Psoas muscle (tissue), 8 donors: ENCODE measurements around the gene RPL35. TPM values are rescaled to one million over a fixed set of nuclear protein-coding genes. Genes with fewer than 3 reads are reported as not detected.

ENCODE experiments used
- ATAC-seq, 4 donors: fragments of 200-7000 bp; cut with Tn5 transposase; one replicate each; pipeline ENCODE4 v1.9.1; 2020; ENCODE audit warnings: moderate library complexity in 3 of 4, mild to moderate bottlenecking in 2 of 4
- DNase-seq, 2 donors: peaks; one replicate each; pipeline ENCODE4 v3.0.0-alpha.2; 2020
- H3K27ac ChIP-seq: fragments of 200-600 bp; one replicate; pipeline ENCODE4 v1.8.0; 2022
- H3K27me3 ChIP-seq, 3 donors: fragments of 200-600 bp in 1 of 3; one replicate each; pipeline versions ENCODE4 v1.6.1 to v1.8.0; 2013 to 2022; ENCODE audit warnings: low read length in 2 of 3, mild to moderate bottlenecking in 2 of 3, moderate library complexity in 1 of 3; ENCODE audit not compliant: insufficient read depth in 3 of 3
- H3K36me3 ChIP-seq, 2 donors: fragments of 200-600 bp in 1 of 2; one replicate each; pipeline versions ENCODE4 v1.6.1 to v1.8.0; 2013 to 2022; ENCODE audit warnings: low read depth in 1 of 2, mild to moderate bottlenecking in 1 of 2, moderate library complexity in 1 of 2; ENCODE audit not compliant: insufficient read depth in 1 of 2
- H3K4me1 ChIP-seq: fragments of 200-600 bp; one replicate; pipeline ENCODE4 v1.8.0; 2022
- H3K4me3 ChIP-seq: fragments of 200-600 bp; one replicate; pipeline ENCODE4 v1.8.0; 2022; ENCODE audit warnings: mild to moderate bottlenecking
- H3K9me3 ChIP-seq: fragments of 200-600 bp; one replicate; pipeline ENCODE4 v1.8.0; 2022
- WGBS, 3 donors: extraction: QIAGEN DNeasy Blood & Tissue Kit; methylation state at CpG; one replicate each; pipeline versions ENCODE4 v1.1.6 to v1.1.7; 2013; 5-methylcytosine and 5-hydroxymethylcytosine counted together
- intact Hi-C, 2 donors: fragments of 100-400 bp; cut with DNase I; formaldehyde crosslinking; loops; one replicate each; pipeline versions ENCODE4 v1.11.0 to v1.14.2; 2022
- polyA plus RNA-seq, 3 donors: library from polyadenylated mRNA; stranded (reverse); fragments of 200-250 nt; gene quantifications; one replicate each; pipeline ENCODE4 v1.2.3, GENCODE V29; 2013
- total RNA-seq, 4 donors: library from RNA; stranded (reverse); fragmentation: NEBNext Ultra II Directional in 2 of 4; extraction: Animal tissue kit (Norgen Biotek cat#: 25700) in 2 of 4; gene quantifications; one replicate each; pipeline versions ENCODE4 v1.2.1 to v1.2.4, GENCODE V29; 2021 to 2023
- TF ChIP-seq, protein P1 (sequence below): fragments of 200-600 bp; IDR thresholded peaks from one replicate; pipeline ENCODE4 v1.8.0; 2022; ENCODE audit warnings: antibody characterized with exemption
- donor health status: healthy with polysubstance abuse.
- donor health status: DM: no; HTN: no; CAD: no; lungs with moderate emphysema.
- donor health status: Bipolar disorder and iron deficiency.
- donor health status: healthy.
- donor health status: DM: yes; HTN: yes; CAD: no.
- donor health status: DM: no; HTN: no; CAD: no.
- donor health status: DM: no; HTN: no; CAD: no.
- donor health status: DM: yes; HTN: yes; CAD: no.

Gene RPL35
- total and polyA plus RNA-seq, 7 donors: 994 to 4,666 (median 1,307) TPM

GRCh38 chr9:124815601-124816000 lies 46.2 kb downstream of the RPL35 start:
- Histone ChIP-seq H3K4me1 (no peaks in the 10 kb centered on the region), H3K27me3 (no peaks in the 10 kb centered on the region), H3K36me3 (no peaks in the 10 kb centered on the region), H3K27ac (no peak overlapping the region), H3K9me3 (no peaks in the 10 kb centered on the region), H3K4me3 (no peak overlapping the region)
- ATAC-seq (no peak), DNase-seq (no peak)
- TF ChIP-seq, protein P1, sequence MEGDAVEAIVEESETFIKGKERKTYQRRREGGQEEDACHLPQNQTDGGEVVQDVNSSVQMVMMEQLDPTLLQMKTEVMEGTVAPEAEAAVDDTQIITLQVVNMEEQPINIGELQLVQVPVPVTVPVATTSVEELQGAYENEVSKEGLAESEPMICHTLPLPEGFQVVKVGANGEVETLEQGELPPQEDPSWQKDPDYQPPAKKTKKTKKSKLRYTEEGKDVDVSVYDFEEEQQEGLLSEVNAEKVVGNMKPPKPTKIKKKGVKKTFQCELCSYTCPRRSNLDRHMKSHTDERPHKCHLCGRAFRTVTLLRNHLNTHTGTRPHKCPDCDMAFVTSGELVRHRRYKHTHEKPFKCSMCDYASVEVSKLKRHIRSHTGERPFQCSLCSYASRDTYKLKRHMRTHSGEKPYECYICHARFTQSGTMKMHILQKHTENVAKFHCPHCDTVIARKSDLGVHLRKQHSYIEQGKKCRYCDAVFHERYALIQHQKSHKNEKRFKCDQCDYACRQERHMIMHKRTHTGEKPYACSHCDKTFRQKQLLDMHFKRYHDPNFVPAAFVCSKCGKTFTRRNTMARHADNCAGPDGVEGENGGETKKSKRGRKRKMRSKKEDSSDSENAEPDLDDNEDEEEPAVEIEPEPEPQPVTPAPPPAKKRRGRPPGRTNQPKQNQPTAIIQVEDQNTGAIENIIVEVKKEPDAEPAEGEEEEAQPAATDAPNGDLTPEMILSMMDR: no peak
- intact Hi-C loops: no loop called here
- 43 to 68% (median 61%) methylated on average over 5 of the region's 5 CpGs for WGBS, 3 donors

DNA sequence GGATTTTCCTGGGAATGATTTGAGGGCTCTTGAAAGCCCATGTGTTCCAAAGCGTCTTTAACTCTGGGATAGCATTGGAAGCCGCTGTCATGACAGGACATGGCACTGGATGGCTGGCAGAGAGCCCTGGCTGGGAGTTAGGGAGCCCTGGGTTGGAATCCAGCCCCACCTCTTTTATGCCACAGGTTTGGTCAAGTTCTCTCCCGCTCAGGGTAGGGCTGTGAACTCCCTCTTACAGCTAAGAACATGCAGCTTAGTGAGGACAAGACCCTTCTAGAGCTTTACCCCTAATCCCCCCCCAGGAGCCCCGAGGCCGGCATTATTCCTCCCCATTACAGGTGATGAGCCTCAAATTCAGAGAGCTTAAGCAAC lies 47.6 kb downstream of the RPL35 start:
- H3K27me3 ChIP-seq: no peaks in the 10 kb centered on the region
- intact Hi-C loops: no loop called here
- WGBS, 3 donors: 64 to 81% (median 66%) methylated on average over 5 of the region's 5 CpGs
- H3K36me3 ChIP-seq: no peaks in the 10 kb centered on the region
- TF ChIP-seq, protein P1: no peak
- ATAC-seq (no peak), DNase-seq (no peak)
- H3K4me1 ChIP-seq: no peaks in the 10 kb centered on the region
- no peak overlapping the region for H3K4me3 ChIP-seq
- no peak overlapping the region for H3K27ac ChIP-seq
- H3K9me3 ChIP-seq: no peaks in the 10 kb centered on the region

- Histone ChIP-seq H3K27me3 (no peaks in the 10 kb centered on the region), H3K9me3 (no peaks in the 10 kb centered on the region), H3K36me3 (no peaks in the 10 kb centered on the region), H3K27ac (no peak overlapping the region), H3K4me3 (no peak overlapping the region), H3K4me1 (no peaks in the 10 kb centered on the region)
- no peak for ATAC-seq
- intact Hi-C loops: no loop called here
- DNase-seq: no peak
- 57 to 71% (median 62%) methylated on average over 11 of the region's 11 CpGs for WGBS, 3 donors
- TF ChIP-seq, protein P1: no peak
Observed at GRCh38 chr9:124813501-124814163, 48.1 kb downstream of the RPL35 start.

GRCh38 chr9:124813041-124813440 lies 48.7 kb downstream of the RPL35 start:
- DNase-seq: no peak
- Histone ChIP-seq H3K4me3 (no peak overlapping the region), H3K27ac (no peak overlapping the region), H3K27me3 (no peaks in the 10 kb centered on the region), H3K9me3 (no peaks in the 10 kb centered on the region), H3K36me3 (no peaks in the 10 kb centered on the region), H3K4me1 (no peaks in the 10 kb centered on the region)
- no peak for ATAC-seq
- intact Hi-C loops: no loop called here
- TF ChIP-seq, protein P1: no peak
- WGBS, 3 donors: 85 to 86% (median 86%) methylated on average over 7 of the region's 7 CpGs

- 69 to 76% (median 73%) methylated on average over 6 of the region's 6 CpGs for WGBS, 3 donors
- Histone ChIP-seq H3K9me3 (no peaks in the 10 kb centered on the region), H3K4me3 (no peak overlapping the region), H3K4me1 (no peaks in the 10 kb centered on the region), H3K27ac (no peak overlapping the region), H3K36me3 (no peaks in the 10 kb centered on the region), H3K27me3 (no peaks in the 10 kb centered on the region)
- TF ChIP-seq, protein P1: no peak
- DNase-seq (peak in 1 of 2 donors; percentile 78), ATAC-seq (peak; percentile 43 to 57 (median 49))
- intact Hi-C loops: no loop called here
Observed at GRCh38 chr9:124812441-124812876, 49.3 kb downstream of the RPL35 start.
